ENCODE data around the gene EYA4.

Gene EYA4

GRCh38 chr6:133380723-133381122 lies 139.6 kb downstream of the EYA4 start (continued):
- no peak for TF ChIP-seq BCL11A (tag by site-specific recombination; IDR thresholded peaks at IDR 0.05; ENCODE audit: low read depth)

GRCh38 chr6:133388731-133389130 lies 147.6 kb downstream of the EYA4 start:
- H3K27ac ChIP-seq (ENCODE audit: extremely low read depth, low read depth, low read length), result no peak overlapping the region
- H3K9me3 ChIP-seq (ENCODE audit: control insufficient read depth, insufficient read depth, low read depth, low read length), result no peaks in the 10 kb centered on the region
- ChIA-PET POLR2A (no interaction called here), CTCF (interaction anchor here (0.6 to 0.9 kb wide), 2 partner anchors 72 to 1089 kb away, joined by 3 to 4 read pairs; no protein-coding TSS in a partner anchor)
- no peak overlapping the region for H3K4me3 ChIP-seq (ENCODE audit: low read depth, low read length)
- H3K36me3 ChIP-seq (ENCODE audit: control insufficient read depth in 2 of 2, insufficient read depth in 1 of 2, low read length in 2 of 2), result no peaks in the 10 kb centered on the region; a peak in 1 of 3 replicates
- peaks cover 14% of the 10 kb centered on the region for H3K4me1 ChIP-seq (ENCODE audit: control insufficient read depth, insufficient read depth, low read length)
- peak; percentile 63 for TF ChIP-seq ZFHX2 (tag by site-specific recombination; conservative IDR thresholded peaks at IDR 0.05)
- TF ChIP-seq PRDM1 (tag by site-specific recombination; IDR thresholded peaks at IDR 0.05), result peak; percentile 76; the same call in 1 of the 2 replicates
- no peak for TF ChIP-seq ZBTB21 (tag by site-specific recombination; IDR thresholded peaks at IDR 0.05)

GRCh38 chr6:133390168-133390567 lies 149.0 kb downstream of the EYA4 start:
- POLR2A ChIA-PET, result no interaction called here
- Histone ChIP-seq H3K36me3 (ENCODE audit: control insufficient read depth in 2 of 2, insufficient read depth in 1 of 2, low read length in 2 of 2) (no peaks in the 10 kb centered on the region; a peak in 1 of 3 replicates), H3K4me1 (ENCODE audit: control insufficient read depth, insufficient read depth, low read length) (peaks cover 14% of the 10 kb centered on the region), H3K27ac (ENCODE audit: extremely low read depth, low read depth, low read length) (no peak overlapping the region), H3K4me3 (ENCODE audit: low read depth, low read length) (no peak overlapping the region), H3K9me3 (ENCODE audit: control insufficient read depth, insufficient read depth, low read depth, low read length) (no peaks in the 10 kb centered on the region)
- CTCF ChIA-PET, result no interaction called here
- no peak for TF ChIP-seq ZNF423 (tag by site-specific recombination; IDR thresholded peaks at IDR 0.05)
- TF ChIP-seq ZNF701 (tag by site-specific recombination; IDR thresholded peaks at IDR 0.05), result no peak
- TF ChIP-seq ZNF544 (tag by site-specific recombination; IDR thresholded peaks at IDR 0.05), result no peak
- TF ChIP-seq ZNF639 (tag by site-specific recombination; IDR thresholded peaks at IDR 0.05), result no peak
- no peak for TF ChIP-seq ZNF221 (tag by site-specific recombination; IDR thresholded peaks at IDR 0.05; ENCODE audit: borderline replicate concordance)
- no peak for TF ChIP-seq ZNF23 (tag by site-specific recombination; IDR thresholded peaks at IDR 0.05; ENCODE audit: borderline replicate concordance)

- ChIA-PET POLR2A (interaction anchor here (0.7 kb wide), 1 partner anchor 8 kb away, joined by 3 read pairs; no protein-coding TSS in a partner anchor), CTCF (interaction anchor here (0.6 to 0.7 kb wide), 2 partner anchors 184 to 795 kb away, joined by 3 to 5 read pairs; no protein-coding TSS in a partner anchor)
- Histone ChIP-seq H3K4me1 (ENCODE audit: control insufficient read depth, insufficient read depth, low read length) (peaks cover 19% of the 10 kb centered on the region), H3K36me3 (ENCODE audit: control insufficient read depth in 2 of 2, insufficient read depth in 1 of 2, low read length in 2 of 2) (no peaks in the 10 kb centered on the region; a peak in 1 of 3 replicates), H3K9me3 (ENCODE audit: control insufficient read depth, insufficient read depth, low read depth, low read length) (no peaks in the 10 kb centered on the region), H3K4me3 (ENCODE audit: low read depth, low read length) (no peak overlapping the region), H3K27ac (ENCODE audit: extremely low read depth, low read depth, low read length) (no peak overlapping the region)
- TF ChIP-seq ZNF76 (tag by site-specific recombination; IDR thresholded peaks at IDR 0.05; ENCODE audit: borderline replicate concordance, low read depth) (no peak), ZNF768 (tag by site-specific recombination; IDR thresholded peaks at IDR 0.05) (no peak), ZNF362 (tag by site-specific recombination; IDR thresholded peaks at IDR 0.05) (no peak), ZBTB11 (tag by site-specific recombination; conservative IDR thresholded peaks at IDR 0.05; ENCODE audit: low read depth) (no peak), ZNF175 (tag by site-specific recombination; IDR thresholded peaks at IDR 0.05) (no peak), ZNF311 (tag by site-specific recombination; IDR thresholded peaks at IDR 0.05; ENCODE audit: borderline replicate concordance) (no peak), ATF2 (tag by site-specific recombination; IDR thresholded peaks at IDR 0.05; ENCODE audit: low read depth) (no peak), ZNF580 (tag by site-specific recombination; IDR thresholded peaks at IDR 0.05) (no peak), ZBTB6 (tag by site-specific recombination; IDR thresholded peaks at IDR 0.05) (no peak), ZNF10 (tag by site-specific recombination; IDR thresholded peaks at IDR 0.05) (no peak), ZNF354C (tag by site-specific recombination; IDR thresholded peaks at IDR 0.05; ENCODE audit: borderline replicate concordance, low read depth) (no peak)
Measured at GRCh38 chr6:133392015-133392414, 150.9 kb downstream of the EYA4 start.
